Stimulated activated CD4-positive, alpha-beta T cell treated with anti-CD3 and anti-CD28 coated beads, Interleukin-4, amount 100 ng/mL, for 24 hours (primary cell): ENCODE data around the gene RASL12.

ENCODE experiments used
- DNase-seq: peaks from one replicate; pipeline ENCODE4 v3.0.0-alpha.2; 2020

RASL12 gene

DNA sequence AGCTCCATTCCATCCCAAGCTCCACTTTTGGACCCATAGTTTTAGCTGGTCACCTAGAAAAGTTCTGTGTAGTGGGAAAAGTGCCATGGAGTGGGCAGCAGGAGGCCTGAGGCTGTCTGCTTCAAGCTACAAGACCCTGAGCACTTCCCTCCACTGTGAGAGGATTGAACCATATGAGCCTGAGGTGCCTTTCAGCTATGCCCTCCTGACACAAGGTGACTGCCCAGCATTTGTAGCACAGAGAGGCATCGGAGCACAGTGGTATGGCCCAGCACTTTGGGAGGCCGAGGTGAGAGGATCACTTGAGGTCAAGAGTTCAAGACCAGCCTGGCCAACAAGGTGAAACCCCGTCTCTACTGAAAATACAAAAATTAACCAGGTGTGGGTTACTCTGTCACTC is 4.8 kb upstream of the RASL12 start:
- no peak for DNase-seq

DNA sequence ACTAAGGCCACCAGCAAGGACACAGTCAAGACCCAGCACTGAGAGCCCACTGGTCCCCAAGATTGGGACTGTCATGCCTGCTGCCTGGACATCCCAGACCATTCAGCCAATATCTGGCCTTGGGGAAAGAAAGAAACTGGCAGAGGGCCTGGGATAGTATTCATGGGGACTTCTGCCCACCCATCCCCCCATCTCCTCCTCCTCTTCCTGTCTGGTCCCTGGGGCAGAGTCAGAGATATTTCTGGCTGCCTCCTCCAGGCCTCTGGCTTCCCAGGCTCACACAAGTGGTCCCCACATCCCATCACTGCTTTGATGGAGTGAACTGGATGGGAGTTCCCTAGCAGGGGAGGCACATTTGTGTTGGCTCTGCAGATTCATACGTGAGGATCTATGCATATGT is 4.2 kb upstream of the RASL12 start:
- no peak for DNase-seq

DNA sequence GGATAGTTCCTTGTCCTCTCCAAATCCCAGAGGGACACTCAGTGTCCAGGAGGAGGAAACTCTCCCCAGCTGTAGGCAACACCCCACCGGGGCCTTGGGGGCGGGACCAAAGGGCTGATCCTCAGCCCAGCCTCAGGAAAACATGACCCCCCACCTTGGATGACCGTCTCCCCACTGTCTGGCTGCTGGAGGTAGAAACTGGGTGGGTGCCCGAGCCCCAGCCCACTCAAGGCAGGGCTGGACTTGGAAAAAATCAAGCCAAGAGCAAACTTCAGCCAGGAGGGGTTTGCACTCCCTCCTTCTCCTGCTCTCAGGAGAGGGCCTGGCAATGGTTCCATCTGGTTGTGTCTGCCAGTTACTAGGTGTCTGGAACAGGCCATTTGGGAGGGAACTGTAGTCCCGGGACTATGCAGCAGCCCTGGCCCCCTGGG is 3.6 kb upstream of the RASL12 start:
- no peak for DNase-seq

DNA sequence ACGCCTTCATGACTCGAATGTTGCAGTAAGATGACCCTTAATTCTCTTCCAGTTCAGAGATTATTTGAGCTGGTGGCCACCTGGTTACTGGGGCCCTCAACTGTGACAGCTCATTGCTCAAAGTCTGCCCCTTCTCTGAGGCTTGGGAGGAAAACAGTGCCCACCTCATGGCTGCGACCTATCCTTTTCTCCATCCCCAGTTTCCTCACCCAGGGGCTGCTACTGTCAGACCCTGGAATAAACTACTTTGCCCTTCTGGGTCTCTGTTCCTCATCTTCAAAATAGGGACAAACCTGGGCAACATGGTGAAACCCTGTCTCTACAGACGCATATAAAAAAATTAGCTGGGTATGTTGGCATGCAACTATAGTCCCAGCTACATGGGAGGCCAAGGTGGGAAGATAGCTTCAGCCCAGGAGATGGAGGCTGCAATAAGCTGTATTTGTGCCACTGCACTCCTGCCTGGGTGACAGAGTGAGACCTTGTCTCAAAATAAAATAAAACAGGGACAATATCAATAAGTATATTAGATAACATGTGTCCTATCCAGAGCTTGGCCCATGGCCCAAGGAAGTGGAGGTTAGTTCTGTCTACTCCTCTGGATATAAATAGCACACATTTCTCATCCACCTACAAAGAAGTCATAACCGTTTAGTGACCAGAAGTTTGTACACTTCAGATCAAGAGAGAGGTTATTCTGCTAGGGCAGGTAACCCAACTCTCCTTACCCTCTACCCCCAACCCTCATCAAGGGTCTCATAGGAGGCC is 2.2 kb upstream of the RASL12 start:
- no peak for DNase-seq

DNA sequence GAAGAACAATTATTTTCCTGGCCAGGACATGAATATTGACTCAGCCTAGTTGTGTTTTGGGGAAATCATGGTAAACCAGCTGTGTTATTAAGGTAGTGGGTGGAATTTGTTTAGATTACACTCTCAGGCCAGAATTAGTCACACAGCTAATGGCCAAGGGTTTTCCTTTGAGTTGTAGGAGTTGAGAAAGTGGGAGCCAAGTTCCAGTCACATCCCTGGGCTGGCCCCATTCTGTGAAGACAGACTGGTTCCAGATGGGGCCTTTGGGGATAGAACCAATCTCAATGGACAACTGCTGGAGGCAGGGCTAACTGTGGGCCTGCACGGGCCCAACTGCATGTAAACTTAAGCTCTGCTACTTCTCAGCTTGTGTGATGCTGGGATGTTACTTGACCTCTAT is 1.4 kb upstream of the RASL12 start:
- no peak for DNase-seq

DNA sequence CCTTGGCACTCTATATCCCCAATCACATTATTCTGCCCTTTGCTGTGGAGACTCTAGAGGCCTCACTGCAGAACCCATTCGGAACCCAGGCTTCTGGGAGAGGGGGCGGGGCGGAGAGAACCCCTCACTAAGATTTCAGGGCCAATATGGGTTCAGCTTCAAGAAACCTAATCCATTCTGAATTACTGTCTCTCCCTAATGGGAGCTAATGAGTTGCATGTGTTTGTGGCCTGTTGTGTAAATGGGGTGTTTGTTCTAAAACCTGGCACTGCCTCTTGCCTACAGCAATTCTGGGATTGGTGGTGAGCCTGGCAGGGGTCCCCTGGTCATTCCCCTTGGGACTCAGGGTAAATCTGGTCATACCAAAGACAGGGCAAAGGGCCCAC is 605 bp upstream of the RASL12 start:
- no peak for DNase-seq

DNA sequence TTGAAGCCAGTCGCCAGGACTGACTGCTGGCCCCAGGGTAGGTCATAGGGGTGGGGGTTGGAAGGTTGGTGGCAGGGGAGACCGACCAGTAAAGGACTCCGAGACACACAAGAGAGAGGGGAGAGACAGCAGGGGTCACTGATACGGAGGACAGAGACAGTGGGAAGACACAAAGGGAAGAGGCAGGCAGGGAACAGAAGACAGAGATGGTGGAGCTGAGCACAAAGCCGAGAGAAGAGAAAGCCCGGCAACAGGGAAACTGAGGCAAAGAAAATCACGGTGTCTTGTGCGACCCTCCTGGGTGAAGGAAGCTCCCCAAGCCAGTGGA is 510 bp downstream of the RASL12 start:
- no peak for DNase-seq

DNA sequence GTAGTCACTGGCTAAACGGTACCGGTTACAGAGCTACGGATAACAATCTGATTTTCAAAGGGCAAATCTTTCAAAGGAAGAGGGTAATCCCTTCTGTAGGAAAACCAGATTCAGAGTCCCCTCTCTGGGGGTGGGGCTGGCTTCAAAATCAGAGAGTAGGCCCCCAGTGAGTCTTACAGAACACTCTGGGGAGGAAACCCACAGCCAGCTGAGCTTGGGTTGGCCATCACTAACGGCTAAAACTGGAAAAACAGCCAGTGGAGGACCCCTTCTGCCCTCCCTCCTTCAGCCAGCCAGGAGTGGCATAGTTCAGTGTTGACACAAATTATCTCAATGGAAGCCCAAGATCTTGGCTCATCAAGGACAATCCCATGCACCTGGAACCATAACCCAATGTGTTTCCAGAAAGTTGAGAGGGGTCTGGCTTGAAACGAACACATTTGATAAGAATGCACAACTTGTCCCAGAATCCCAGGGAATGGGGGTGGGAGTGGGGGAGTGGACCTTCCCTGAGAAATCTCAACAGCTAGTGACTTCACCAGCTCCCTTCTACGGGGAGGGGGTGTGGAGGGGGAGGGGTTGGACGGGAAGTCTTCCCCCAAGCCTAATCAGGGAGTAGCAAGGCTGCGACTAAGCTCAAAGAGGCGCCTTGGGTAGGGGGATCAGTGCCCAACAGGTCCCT is 1.0 kb downstream of the RASL12 start:
- no peak for DNase-seq

DNA sequence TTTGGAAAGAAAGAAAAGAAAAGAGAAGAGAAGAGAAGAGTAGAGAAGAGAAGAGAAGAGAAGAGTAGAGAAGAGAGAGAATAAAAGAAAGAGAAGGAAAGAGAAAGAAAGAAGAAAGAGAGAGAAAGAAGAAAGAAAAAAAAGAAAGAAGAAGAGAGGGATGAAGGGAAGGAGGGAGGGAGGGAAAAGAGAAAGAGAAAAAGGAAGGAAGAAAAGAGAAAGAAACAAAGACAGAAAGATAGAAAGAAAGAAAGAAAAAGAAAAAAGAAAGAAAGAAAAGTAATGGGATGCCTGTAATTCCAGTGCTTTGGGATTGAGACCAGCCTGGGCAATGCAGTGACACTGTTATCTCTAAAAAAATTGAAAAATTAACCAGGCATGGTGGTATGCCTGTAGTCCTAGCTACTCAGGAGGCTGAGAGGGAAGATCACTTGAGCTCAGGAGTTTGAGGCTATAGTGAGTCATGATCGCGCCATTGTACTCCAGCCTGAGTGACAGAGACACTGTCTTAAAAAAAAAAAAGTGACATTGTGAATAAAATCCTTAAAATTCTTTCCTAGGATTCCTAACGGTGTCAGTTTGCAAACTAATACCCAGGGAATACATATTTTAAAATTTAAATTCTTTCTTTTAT is 1.7 kb downstream of the RASL12 start:
- no peak for DNase-seq

DNA sequence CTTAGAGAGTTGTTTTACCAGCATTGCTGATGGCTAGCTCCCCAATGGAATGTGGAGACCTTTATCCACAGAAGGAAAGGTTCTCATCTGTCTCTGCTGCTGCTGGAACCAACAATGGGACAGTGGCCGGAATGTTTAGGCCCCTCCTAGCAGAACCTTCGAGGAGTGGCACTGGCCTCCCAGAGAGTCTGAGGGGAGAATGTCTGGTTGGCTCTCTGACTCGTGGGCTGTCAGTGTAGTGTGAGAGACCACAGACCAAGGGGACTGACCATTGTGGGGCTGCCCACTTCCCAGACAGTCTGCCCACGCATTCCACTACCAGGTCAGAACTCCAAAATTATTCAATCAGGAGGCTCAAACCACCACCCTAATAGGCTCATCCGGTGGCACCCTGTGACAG is 5.1 kb downstream of the RASL12 start:
- no peak for DNase-seq

DNA sequence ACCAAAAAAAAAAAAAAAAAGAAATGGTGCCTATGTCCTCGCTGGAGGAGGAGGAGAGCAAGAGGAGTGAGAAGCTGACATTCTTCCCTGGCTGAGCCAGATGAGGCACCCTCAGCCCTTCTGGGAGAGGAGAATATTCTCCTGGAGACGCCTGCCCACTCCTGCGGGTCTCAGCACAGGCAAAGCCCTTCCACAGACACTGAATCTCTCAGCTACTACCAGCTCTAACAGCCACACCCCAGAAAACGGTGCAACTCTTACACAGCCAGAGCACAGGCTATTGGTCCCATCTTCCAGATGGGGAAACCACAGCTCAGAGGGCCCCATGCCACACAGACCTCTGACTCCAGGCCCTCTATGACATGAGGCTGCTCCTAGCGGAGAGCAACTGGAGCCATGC is 5.7 kb downstream of the RASL12 start:
- no peak for DNase-seq

DNA sequence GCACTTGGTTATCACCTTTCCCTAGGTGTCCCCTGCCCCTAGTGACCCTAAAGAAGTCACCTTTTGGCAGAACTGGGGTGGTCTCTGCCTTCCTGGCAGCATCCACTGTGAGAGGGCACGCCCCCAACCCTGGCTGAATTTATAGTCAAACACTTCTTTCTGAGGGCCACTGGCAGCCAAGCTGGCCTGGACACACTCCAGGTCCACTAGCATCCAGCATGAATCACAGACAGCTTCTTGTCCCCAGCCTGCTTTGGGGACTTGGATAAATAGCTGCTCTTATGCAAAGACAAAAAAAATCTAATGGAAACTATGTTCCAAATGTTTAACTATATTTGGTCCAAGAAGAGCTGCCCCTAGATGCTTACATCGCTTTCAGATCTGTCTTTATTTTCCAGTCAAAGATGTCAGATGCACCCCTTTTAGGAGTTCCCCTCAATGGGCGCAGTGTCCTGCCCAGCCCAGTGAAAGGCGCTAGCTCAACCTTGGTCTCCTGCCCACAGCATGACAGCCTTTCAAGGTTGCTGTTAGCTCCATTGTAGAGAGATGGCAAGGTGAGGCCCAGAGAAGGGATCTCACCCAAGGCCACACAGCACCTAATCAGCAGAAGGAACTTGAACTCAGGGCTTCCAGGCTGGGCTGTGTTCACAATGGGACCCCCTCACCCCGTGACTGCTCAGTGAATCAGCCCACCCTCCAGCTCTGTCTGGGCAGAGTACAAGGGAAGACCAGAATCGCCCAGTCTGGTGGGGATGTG is 7.0 kb downstream of the RASL12 start:
- no peak for DNase-seq

DNA sequence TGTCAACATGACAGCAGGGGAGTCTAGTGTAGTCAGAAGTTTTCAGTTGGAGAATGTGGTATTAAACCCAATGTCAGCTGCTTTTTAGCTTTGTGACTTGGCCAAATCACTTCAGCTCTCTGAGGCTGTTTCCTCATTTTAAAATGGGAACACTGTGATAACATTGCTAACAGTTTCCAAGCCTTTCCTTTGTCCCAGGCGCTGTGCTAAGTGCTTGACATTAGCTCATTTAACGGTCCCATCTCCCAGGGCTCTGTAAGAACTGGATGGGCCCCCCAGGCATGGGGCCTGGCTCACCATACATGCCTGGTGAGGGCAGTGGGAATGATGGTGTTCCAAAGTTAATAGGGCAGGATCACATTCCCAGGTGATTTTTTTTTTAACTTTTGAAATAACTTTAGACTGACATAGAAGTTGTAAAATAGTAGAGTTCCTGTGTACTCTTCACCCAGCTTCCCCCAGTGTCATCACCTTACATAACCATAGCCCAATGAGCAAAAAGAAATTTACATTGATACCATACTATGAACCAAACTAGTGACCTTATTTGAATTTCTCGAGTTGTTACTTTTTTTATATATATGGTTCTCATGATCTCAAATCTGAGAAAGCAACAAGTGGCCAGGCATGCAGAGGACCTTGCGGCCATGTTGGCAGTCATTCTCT is 7.7 kb downstream of the RASL12 start:
- no peak for DNase-seq

DNA sequence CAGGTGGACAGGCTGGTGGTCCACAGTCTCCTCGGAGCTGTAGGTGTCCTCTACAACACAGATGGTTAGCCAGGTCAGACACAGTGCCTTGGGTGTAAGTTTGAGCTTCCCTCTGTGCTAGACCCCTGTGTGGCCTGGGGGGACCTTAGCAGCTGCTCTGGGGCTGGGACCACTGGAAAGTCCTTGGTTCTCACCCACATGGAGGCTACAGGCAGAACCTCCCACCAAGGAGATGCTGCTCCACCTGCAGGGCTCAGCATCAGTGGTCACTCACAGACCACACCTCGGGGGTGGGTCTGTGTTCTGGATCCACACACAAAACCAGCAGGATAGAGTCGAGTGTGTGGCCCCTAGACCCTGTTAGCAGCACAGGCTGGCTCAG is 8.4 kb downstream of the RASL12 start:
- DNase-seq: no peak

DNA sequence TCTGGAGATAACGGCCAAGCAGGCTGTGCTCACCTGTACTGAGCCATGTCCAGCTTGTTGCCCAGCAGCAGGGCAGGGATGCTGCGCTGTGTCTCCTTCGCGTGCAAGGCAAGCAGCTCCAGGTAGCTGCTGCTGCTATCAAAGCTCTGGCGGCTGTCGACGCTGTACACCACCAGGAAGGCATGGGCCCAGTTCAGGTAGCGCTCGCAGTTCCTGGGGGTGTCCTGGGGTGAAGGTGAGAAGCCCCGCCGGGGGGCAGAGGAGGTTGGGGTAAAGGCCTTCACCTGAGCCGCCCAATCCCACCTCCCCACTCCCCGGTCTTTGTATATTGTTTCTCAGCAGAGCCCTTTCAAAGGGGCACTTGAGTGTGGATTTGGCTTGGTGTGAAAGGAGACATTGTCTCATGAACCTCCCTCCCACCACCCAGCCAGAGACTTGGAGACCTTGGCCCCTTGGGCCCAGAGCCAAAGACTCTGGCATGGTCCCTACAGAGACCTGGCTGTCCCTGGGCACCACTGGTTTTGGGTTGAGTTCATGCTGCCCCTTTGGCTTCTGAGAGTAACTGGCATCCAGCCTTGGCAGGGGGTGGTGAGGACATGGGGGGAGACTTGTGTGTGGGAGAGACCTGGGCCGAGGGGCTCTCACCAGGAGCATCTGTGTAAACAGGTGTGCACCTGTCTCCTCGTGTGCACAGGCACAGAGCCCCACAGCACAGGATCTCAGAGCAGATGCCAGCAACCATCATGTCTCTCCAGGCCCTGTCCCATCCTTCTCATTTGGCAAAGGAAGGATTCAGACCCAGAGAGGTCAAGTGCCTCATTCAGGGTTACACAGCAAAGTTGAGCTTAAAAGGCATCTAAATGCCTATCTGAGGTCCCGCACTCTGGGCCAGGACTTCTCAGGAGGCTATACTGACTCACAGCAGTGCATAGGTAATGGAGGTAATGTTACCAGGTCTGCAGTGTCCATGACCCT is 9.1 kb downstream of the RASL12 start:
- no peak for DNase-seq

DNA sequence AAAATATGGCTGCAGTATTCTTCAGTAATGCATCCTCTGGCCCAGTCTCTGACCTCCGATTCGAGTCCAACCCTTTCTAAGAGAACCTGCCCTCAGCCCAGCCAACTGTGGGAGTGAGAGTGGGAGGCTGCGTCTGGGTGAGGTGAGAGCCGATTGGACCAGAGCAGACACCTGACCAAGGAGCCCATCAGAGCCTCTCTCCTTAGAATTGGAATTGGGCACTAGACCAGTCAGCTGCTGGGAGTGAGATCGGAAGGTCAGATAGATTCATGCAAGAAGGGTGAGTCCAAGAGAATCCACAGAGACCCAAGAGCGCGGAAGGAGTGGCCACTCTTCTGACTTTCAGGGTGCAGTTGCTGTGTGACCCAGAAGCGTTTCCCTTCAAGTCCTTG is 10.2 kb downstream of the RASL12 start:
- no peak for DNase-seq

DNA sequence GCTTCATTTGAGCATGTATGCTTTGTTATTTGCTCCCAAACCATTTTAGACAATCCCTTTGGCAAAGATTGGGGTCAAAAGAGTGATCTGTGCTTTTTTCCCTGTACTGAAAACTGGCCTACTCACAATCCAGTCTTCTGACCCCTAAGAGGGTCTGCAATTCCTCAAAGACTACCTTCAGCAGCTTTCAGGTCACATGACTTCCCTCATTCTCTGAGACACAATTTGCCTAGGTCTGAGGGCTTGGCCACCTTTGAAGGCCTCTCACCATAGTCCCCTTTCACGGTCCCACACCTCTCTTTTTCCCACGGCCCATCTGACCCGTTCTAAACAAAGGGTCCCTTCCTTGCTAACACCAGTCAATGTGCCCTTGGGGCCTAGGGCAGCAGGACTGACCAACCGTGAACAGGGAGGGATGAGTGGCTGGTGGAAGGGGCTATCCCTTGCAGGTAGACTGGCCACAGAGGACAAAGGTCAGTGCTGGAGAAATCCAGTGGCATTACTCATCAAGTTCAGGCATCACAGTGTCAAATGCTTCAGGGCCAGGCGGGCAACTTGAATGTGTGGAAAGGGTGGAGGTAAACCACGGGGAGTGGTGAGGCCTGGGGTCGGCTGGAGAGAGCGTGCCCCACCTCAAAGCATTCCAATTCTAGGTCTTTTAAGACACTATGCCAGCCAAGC is 10.8 kb downstream of the RASL12 start:
- no peak for DNase-seq

DNA sequence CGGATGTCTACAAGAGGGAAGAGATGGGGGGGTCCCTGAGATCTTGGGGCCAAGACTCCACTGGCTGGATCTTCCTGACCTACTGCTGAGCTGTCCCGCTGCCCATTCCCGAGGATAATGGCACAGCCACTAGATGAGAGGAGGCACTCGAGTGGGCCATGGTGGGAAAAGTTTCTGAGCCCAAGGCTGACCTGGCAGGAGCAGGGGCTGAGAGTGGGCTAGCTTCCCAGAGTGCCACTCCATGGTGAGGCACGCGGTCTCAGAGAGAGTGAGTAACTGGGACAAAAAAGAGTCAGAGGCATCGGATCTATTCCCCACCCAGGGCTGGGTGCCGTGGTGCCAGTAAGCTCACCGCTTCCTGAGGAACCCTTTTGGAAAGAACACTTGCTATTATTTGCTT is 11.7 kb downstream of the RASL12 start:
- no peak for DNase-seq

DNA sequence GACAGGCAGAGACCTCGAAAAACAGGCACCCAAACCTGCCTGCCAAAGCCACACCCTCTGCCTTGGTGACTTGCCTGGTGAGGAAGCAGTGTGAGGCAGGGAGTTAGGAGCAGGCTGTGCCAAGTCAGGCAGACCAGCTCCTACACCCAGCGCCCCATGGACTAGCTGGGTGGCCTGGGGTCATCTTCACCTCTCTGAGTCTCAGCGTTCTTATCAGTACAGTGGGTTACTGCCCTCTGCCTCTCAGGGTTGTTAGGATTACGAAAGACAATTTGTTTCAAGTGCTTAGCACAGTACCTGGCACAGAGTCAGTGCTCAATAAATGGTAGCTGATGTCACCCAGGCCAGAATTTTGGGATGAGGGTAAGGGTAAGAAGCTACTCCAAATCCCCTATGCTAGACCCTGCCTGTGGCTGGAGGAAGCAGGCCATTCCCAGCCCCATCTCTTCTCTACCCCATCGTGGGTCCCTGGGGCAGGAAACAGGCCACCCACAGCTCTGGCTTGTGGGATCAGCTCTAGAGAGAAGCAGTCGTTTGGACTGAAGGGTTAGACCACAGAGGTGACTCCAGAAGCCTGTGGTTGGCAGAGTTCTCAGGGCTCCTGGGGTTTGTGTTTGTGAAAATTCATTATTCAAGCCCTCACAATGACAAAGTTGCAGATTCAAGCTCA is 12.5 kb downstream of the RASL12 start:
- DNase-seq: no peak

DNA sequence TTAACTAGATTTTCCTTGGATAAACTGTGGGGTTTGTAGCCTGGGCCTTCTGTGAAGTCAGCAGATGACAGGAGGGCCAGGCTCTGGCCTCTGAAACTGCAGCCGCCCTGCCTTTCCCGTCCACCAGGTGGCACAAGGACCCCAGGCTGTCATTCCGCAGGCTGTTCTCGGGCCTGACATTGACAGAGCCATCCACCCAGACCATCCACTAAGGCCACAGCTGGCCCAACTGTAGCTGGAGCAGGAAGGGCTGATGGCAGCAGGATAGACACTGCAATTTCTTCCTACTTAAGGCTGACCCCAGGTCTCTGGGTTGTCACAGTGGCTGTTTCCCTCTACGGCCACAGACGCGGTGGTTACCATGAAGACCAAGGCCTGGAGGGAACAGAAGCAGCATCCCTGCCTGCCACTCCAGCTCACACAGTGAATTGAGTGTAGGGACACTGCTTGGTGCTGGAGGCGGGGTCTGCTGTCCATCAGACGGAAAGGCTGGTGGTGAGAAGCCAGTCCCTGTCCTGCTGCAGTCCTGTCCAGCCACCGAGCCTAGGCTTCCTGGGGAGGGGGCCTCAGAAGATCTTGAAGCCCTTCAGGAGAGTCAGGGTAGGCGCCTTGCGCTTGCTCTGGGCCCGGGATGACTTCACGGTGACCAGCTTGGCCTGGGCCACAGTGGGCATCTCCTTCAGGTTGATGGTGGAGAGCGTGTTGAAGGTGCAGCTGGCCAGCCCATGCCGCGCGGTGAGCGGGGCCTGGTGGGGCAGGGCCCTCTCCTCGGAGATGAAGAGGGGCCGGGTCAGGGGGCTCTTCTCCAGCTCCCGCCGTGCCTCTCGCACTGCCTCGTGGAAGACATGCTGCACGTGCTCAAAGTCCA is 13.2 kb downstream of the RASL12 start:
- DNase-seq: peak; percentile 53
